PFSK-1 (cell line): ENCODE measurements around the gene CLMN.

Experiments used
- FOXP2 ChIP-seq: optimal IDR thresholded peaks from 2 replicates; pipeline ENCODE3; 2011; ENCODE audit warnings: borderline replicate concordance, control low read depth, inconsistent platforms; ENCODE audit not compliant: insufficient read depth; ENCODE audit errors: extremely low read length, extremely low read depth
- POLR2AphosphoS5 ChIP-seq: IDR thresholded peaks from 2 replicates; pipeline ENCODE4 v1.6.1; 2012; ENCODE audit warnings: low read depth, mild to moderate bottlenecking, control low read depth, low read length, moderate library complexity
- REST ChIP-seq, 2 experiments: IDR thresholded peaks; 2 replicates each; pipeline versions ENCODE4 v1.6.1 to v1.8.0; 2011 to 2012; ENCODE audit warnings: low read depth in 2 of 2, low read length in 2 of 2, control low read depth in 1 of 2, inconsistent platforms in 1 of 2, mild to moderate bottlenecking in 1 of 2, moderate library complexity in 1 of 2; ENCODE audit not compliant: insufficient read depth in 1 of 2
- SIN3A ChIP-seq: IDR thresholded peaks from 2 replicates; pipeline ENCODE4 v1.6.1; 2012; ENCODE audit warnings: mild to moderate bottlenecking, low read length, moderate library complexity, borderline replicate concordance; ENCODE audit not compliant: insufficient read depth
- TAF1 ChIP-seq: IDR thresholded peaks from 2 replicates; pipeline ENCODE4 v1.6.1; 2012; ENCODE audit warnings: low read length, control low read depth, borderline replicate concordance; ENCODE audit not compliant: insufficient read depth

The CLMN gene

GRCh38 chr14:95264271-95264973, 55.3 kb downstream of the CLMN start:
- TF ChIP-seq POLR2AphosphoS5 (no peak), TAF1 (no peak), SIN3A (no peak)

- TF ChIP-seq REST (IDR thresholded peaks at IDR 0.05; ENCODE audit: insufficient read depth in 1 of 2, low read depth in 2 of 2, low read length in 2 of 2) = no peak
- TF ChIP-seq TAF1 = no peak
- TF ChIP-seq FOXP2 = no peak
- TF ChIP-seq SIN3A = no peak
- TF ChIP-seq POLR2AphosphoS5 = no peak
These were observed 56.0 kb downstream of the CLMN start for GRCh38 chr14:95263527-95264231.

GRCh38 chr14:95262511-95262891, 57.2 kb downstream of the CLMN start:
- TF ChIP-seq SIN3A = no peak
- TF ChIP-seq POLR2AphosphoS5 = no peak
- TF ChIP-seq REST (IDR thresholded peaks at IDR 0.05; ENCODE audit: insufficient read depth in 1 of 2, low read depth in 2 of 2, low read length in 2 of 2) = no peak
- no peak for TF ChIP-seq FOXP2
- no peak for TF ChIP-seq TAF1

GRCh38 chr14:95261616-95262510, 57.8 kb downstream of the CLMN start:
- TF ChIP-seq SIN3A (no peak), FOXP2 (no peak), POLR2AphosphoS5 (no peak), TAF1 (no peak), REST (IDR thresholded peaks at IDR 0.05; ENCODE audit: insufficient read depth in 1 of 2, low read depth in 2 of 2, low read length in 2 of 2) (no peak)
